Suppressor macrophage treated with lipopolysaccharide for 1 hour (primary cell): ENCODE measurements around the gene PAX1.

ENCODE experiments used
- DNase-seq, 3 donors: peaks; one replicate each; pipeline ENCODE4 v3.0.0-alpha.2; 2020 to 2022

PAX1 gene

DNA sequence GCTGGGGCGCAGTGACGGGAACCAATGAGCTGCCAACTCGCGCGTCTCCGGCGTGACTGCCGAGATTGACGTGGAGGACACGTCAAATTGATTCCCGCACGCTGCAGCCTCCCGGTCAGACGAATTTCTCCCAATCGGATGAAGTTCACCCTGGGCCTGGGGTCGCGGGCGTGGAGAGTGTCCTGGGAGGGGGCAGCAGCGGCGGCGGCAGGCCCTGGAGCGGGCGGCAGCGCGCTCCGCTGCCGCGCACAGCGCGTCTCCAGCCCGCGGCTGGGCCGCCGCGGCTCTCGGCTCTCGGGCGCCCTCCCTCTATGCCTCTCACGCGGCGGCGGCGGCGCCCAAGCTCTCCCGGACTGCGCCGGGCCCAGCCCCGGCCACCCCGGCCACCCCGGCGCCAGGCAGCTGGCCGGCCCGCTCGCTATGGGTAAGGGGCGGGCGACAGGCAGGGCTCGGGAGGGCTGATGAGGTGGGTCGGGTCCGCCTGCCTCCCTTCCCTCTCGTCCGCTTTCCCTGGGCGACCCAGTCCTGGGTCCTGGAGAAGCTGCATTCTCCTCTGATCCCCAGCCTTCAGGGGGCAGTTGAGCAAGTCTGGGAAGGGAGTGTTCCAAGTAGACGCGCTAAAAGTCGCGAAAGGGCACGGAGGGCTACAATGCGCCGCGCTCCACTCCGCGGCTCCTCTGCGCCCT, at the start of gene PAX1:
TSS of gene PAX1 (plus strand) at position 90 of the 686 bp plus-strand sequence. CDS start at position 139, 49 bp downstream.
- no peak for DNase-seq

GRCh38 chr20:21656308-21657067, 49.0 kb upstream of the PAX1 start:
- DNase-seq, result no peak

DNA sequence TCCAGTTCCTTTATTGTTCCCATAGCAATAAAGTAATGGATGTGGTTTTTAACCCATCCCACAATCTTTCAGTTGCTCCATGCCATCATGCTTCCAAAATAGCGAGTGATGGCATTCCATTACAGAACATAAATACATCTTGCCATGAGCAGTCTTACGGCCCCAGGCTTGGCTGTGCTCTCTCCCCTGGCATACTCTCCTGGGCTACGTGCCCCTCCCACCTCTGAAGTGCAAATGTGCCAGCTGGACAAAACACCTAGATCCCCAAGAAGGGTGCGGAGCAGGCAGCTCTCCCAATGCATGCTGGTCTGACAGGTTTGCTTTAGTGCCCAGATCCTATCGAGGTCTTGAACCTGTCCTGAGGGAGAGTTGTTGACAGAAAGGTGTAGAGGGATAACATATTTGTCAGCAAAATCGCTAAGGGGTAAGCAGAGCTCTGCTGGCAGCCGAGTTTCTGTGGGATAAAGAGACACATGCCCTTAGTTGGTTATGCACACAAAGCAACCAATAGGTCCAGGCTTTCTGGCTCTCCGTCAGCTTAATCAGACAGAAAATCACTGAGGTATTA, 43.9 kb upstream of the PAX1 start:
- no peak for DNase-seq

- DNase-seq, result no peak
Observed at GRCh38 chr20:21663465-21663864, 42.0 kb upstream of the PAX1 start.

- DNase-seq, result no peak
Observed at GRCh38 chr20:21665687-21666446, 39.6 kb upstream of the PAX1 start.

- no peak for DNase-seq
Observed at GRCh38 chr20:21670126-21670525, 35.3 kb upstream of the PAX1 start.

- DNase-seq, result no peak
Observed at GRCh38 chr20:21670981-21671380, 34.5 kb upstream of the PAX1 start.

DNA sequence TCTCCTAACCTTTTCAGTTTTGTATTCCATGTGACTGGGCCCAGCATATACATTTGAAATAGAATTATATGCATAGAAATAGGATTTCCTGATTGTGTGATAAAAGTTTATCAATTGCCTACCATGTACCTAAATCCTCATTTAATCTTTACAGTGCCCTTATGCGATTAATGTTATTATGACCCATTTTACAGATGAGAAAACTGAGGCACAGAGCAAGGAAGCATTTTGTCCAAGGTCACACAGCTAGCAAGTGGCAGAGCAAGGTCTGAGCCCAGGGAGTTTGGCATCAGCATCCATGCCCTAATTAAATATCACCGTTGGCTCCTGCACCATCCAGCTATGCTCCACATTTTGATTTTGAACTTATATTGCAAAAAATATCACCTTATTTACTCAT, 28.2 kb upstream of the PAX1 start:
- no peak for DNase-seq

- no peak for DNase-seq
Observed at GRCh38 chr20:21677781-21678180, 27.7 kb upstream of the PAX1 start.

- no peak for DNase-seq
Observed at GRCh38 chr20:21681234-21681921, 24.1 kb upstream of the PAX1 start.

DNA sequence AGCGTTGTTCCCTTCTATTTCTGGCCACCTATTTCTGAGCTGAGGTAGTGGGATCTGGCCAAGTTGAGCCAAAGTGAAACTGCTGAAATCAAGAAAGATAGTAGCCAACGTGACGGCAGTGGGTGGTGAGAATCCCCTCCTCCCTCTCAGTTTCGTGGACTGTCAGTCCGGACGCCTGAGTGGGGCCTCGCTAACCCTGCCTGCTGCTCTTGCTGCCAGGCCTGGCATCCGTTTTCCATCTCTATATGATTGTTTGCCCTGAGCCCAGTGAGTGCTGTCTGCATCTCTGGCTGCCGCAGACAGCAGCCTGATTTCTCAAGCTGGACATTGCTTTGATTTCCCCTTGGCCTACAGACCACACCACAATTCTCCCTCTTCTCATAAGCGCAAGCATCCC, 23.5 kb upstream of the PAX1 start:
- DNase-seq, result no peak

GRCh38 chr20:21682521-21682954, 22.9 kb upstream of the PAX1 start:
- DNase-seq, result no peak

- DNase-seq, result no peak
Observed at GRCh38 chr20:21684671-21685070, 20.8 kb upstream of the PAX1 start.

DNA sequence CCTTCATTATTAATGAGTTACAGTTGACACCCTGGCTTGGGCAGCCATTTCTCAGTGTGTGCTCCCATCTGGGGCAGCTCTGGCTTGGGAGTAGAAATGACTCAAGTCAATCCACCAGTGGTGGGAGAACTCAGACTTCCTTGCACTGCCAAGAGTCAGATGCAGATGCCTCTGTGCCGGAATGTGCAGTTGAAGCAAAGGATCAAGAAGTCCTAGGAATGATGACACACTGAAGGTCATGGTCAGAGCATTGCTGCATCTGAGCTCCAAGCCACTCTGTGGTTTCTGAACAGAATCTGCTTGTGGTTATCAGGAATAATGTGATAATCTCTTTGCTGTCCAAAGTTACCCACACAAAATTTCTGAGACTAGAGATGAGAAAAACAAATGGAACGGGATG, 19.5 kb upstream of the PAX1 start:
- DNase-seq, result no peak

- peak in 1 of 3 donors; percentile 7 for DNase-seq
Observed at GRCh38 chr20:21693322-21693721, 12.1 kb upstream of the PAX1 start.

GRCh38 chr20:21698494-21699215, 6.8 kb upstream of the PAX1 start:
- no peak for DNase-seq

DNA sequence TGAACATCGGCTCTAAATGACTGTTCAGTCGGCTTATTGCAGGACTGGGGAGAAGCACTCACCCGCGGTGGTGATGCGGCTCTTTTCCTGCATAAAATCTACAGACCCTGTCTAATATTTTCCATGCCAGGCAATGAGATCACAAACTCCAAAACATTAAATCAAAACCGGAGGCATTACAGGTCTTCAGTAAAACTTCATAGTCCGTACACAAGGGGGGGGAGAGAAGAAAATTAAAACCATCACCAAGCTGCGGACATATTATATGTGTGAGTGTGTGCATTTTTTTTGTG, 6.3 kb upstream of the PAX1 start:
- DNase-seq, result no peak

DNA sequence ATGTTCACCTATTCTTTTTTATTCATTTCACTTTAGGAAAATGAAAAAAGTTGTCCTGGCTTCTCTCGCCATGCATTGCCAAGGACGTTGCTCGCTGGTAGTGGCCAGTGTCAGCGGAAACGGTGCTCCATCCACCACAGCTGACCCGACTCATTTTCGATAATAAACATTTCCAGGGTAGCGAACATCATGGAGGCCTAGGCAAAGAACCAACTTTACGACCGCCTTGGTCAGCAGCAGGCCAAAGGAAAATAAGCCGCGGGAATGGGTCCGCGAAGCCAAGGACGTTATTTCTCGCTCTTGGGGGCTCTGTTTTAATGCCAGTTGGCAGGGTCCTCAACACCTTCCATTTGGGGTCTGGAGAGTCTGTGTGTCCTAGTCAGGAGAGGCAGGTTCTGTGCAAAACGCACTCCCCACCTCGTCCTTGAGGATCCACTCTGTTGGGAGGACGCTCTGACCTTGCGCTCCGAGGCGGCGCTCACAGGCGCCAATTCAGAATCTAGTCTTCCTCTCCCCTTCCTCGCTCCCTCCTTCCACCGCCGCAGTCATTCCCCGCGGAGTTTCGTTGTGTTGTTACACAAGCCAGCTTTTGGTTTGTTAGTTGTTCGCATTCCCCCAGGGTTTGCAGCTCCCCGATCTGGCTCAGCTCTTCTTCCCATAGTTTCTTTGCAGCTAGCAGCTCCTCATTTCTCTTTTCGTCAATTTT, 4.1 kb upstream of the PAX1 start:
- no peak for DNase-seq

GRCh38 chr20:21702016-21702415, 3.4 kb upstream of the PAX1 start:
- DNase-seq, result no peak

GRCh38 chr20:21702553-21703470, 2.7 kb upstream of the PAX1 start:
- peak in 2 of 3 donors; percentile 5 to 46 for DNase-seq
